Activated CD4-positive, alpha-beta T cell treated with anti-CD3 and anti-CD28 coated beads, Interleukin-2, amount 10 ng/mL, durations not matched to agents 24 days and 14 days (primary cell): ENCODE data around the gene HUNK. TPM values are rescaled to one million over a fixed set of nuclear protein-coding genes. Genes with fewer than 3 reads are reported as not detected.
"Not testable (repeated sequence)": the region's sequence is repeated elsewhere in the genome, so short reads cannot be mapped to it uniquely, and the experiment has no call there.

Experiments used
- DNase-seq: peaks from one replicate; pipeline ENCODE4 v3.0.0; 2022
- H3K27ac Mint-ChIP-seq: one replicate; pipeline ENCODE4 v1.8.0; 2022; ENCODE audit warnings: mild to moderate bottlenecking, mixed read lengths
- H3K27me3 Mint-ChIP-seq: one replicate; pipeline ENCODE4 v1.8.0; 2022; ENCODE audit warnings: mixed read lengths
- H3K36me3 Mint-ChIP-seq: one replicate; pipeline ENCODE4 v1.8.0; 2022; ENCODE audit warnings: low read depth, mild to moderate bottlenecking, mixed read lengths
- H3K4me1 Mint-ChIP-seq: one replicate; pipeline ENCODE4 v1.8.0; 2021; ENCODE audit warnings: mixed read lengths
- H3K4me3 Mint-ChIP-seq: one replicate; pipeline ENCODE4 v1.8.0; 2022; ENCODE audit warnings: mild to moderate bottlenecking, moderate library complexity, mixed read lengths
- H3K9me3 Mint-ChIP-seq: one replicate; pipeline ENCODE4 v1.8.0; 2021; ENCODE audit warnings: mixed read lengths
- intact Hi-C: fragments of 100-400 bp; cut with micrococcal nuclease; formaldehyde crosslinking; loops from one replicate; pipeline ENCODE4 v1.15.1; 2023
- total RNA-seq: library from RNA; stranded (reverse); gene quantifications from 2 replicates; pipeline ENCODE4 v1.2.3, GENCODE V29; 2022

HUNK gene
- total RNA-seq, 1 donor from 2014 or later: 0.37 TPM

- no peak overlapping the region for H3K27ac Mint-ChIP-seq
- intact Hi-C loops: no loop called here
Measured at GRCh38 chr21:31928656-31929055, 55.8 kb downstream of the HUNK start.

GRCh38 chr21:31929548-31929947 is 56.7 kb downstream of the HUNK start:
- Mint-ChIP-seq H3K4me1 (no peaks in the 10 kb centered on the region), H3K9me3 (no peaks in the 10 kb centered on the region), H3K27me3 (peaks cover 3% of the 10 kb centered on the region), H3K4me3 (no peak overlapping the region), H3K36me3 (no peaks in the 10 kb centered on the region), H3K27ac (no peak overlapping the region)
- intact Hi-C loops: no loop called here
- no peak for DNase-seq

More at GRCh38 chr21:31928656-31929055, 55.8 kb downstream of the HUNK start:
- Mint-ChIP-seq H3K4me1 (no peaks in the 10 kb centered on the region), H3K4me3 (no peak overlapping the region), H3K27me3 (peaks cover 3% of the 10 kb centered on the region), H3K9me3 (no peaks in the 10 kb centered on the region), H3K36me3 (no peaks in the 10 kb centered on the region)
- DNase-seq: no peak

- no peaks in the 10 kb centered on the region for H3K9me3 Mint-ChIP-seq
- H3K36me3 Mint-ChIP-seq: no peaks in the 10 kb centered on the region
- peaks cover 3% of the 10 kb centered on the region for H3K27me3 Mint-ChIP-seq
- no peak overlapping the region for H3K27ac Mint-ChIP-seq
- H3K4me1 Mint-ChIP-seq: no peaks in the 10 kb centered on the region
- DNase-seq: no peak
- H3K4me3 Mint-ChIP-seq: no peak overlapping the region
- intact Hi-C loops: no loop called here
Measured at GRCh38 chr21:31930001-31930400, 57.2 kb downstream of the HUNK start.

GRCh38 chr21:31931644-31932469 is 59.0 kb downstream of the HUNK start:
- intact Hi-C loops: no loop called here
- DNase-seq: no peak
- Mint-ChIP-seq H3K27ac (no peak overlapping the region), H3K9me3 (no peaks in the 10 kb centered on the region), H3K36me3 (no peaks in the 10 kb centered on the region), H3K27me3 (peaks cover 3% of the 10 kb centered on the region), H3K4me3 (no peak overlapping the region), H3K4me1 (no peaks in the 10 kb centered on the region)

GRCh38 chr21:31932470-31932764 is 59.6 kb downstream of the HUNK start:
- intact Hi-C loops: no loop called here
- DNase-seq: no peak
- H3K27ac Mint-ChIP-seq: no peak overlapping the region
- H3K27me3 Mint-ChIP-seq: peaks cover 3% of the 10 kb centered on the region
- no peaks in the 10 kb centered on the region for H3K4me1 Mint-ChIP-seq
- H3K4me3 Mint-ChIP-seq: no peak overlapping the region
- no peaks in the 10 kb centered on the region for H3K36me3 Mint-ChIP-seq
- no peaks in the 10 kb centered on the region for H3K9me3 Mint-ChIP-seq

- DNase-seq: no peak
- Mint-ChIP-seq H3K27me3 (peaks cover 9% of the 10 kb centered on the region), H3K4me1 (no peaks in the 10 kb centered on the region), H3K27ac (no peak overlapping the region), H3K36me3 (no peaks in the 10 kb centered on the region), H3K9me3 (no peaks in the 10 kb centered on the region), H3K4me3 (no peak overlapping the region)
- intact Hi-C loops: no loop called here
Measured at GRCh38 chr21:31937303-31937702, 64.5 kb downstream of the HUNK start.

- H3K27me3 Mint-ChIP-seq: peaks cover 9% of the 10 kb centered on the region
- DNase-seq: no peak
- intact Hi-C loops: no loop called here
- no peaks in the 10 kb centered on the region for H3K9me3 Mint-ChIP-seq
- H3K36me3 Mint-ChIP-seq: no peaks in the 10 kb centered on the region
- no peak overlapping the region for H3K4me3 Mint-ChIP-seq
- no peaks in the 10 kb centered on the region for H3K4me1 Mint-ChIP-seq
- H3K27ac Mint-ChIP-seq: no peak overlapping the region
Measured at GRCh38 chr21:31938330-31939301, 65.8 kb downstream of the HUNK start.

- Mint-ChIP-seq H3K4me3 (no peak overlapping the region), H3K4me1 (no peaks in the 10 kb centered on the region), H3K36me3 (no peaks in the 10 kb centered on the region), H3K27ac (no peak overlapping the region), H3K9me3 (no peaks in the 10 kb centered on the region), H3K27me3 (peaks cover 9% of the 10 kb centered on the region)
- intact Hi-C loops: no loop called here
- DNase-seq: no peak
Measured at GRCh38 chr21:31941694-31942093, 68.9 kb downstream of the HUNK start.

- no peak overlapping the region for H3K27ac Mint-ChIP-seq
- no peak for DNase-seq
- H3K9me3 Mint-ChIP-seq: no peaks in the 10 kb centered on the region
- no peaks in the 10 kb centered on the region for H3K4me1 Mint-ChIP-seq
- no peak overlapping the region for H3K4me3 Mint-ChIP-seq
- no peaks in the 10 kb centered on the region for H3K36me3 Mint-ChIP-seq
- intact Hi-C loops: no loop called here
- H3K27me3 Mint-ChIP-seq: peaks cover 5% of the 10 kb centered on the region
Measured at GRCh38 chr21:31943561-31943960, 70.7 kb downstream of the HUNK start.

- Mint-ChIP-seq H3K4me1 (no peaks in the 10 kb centered on the region), H3K27ac (no peak overlapping the region), H3K36me3 (no peaks in the 10 kb centered on the region), H3K4me3 (no peak overlapping the region), H3K27me3 (peaks cover 4% of the 10 kb centered on the region), H3K9me3 (no peaks in the 10 kb centered on the region)
- intact Hi-C loops: no loop called here
- DNase-seq: no peak
Measured at GRCh38 chr21:31945141-31945540, 72.3 kb downstream of the HUNK start.

GRCh38 chr21:31945546-31945945 is 72.7 kb downstream of the HUNK start:
- Mint-ChIP-seq H3K36me3 (no peaks in the 10 kb centered on the region), H3K4me1 (no peaks in the 10 kb centered on the region)

GRCh38 chr21:31946231-31946630 is 73.4 kb downstream of the HUNK start:
- intact Hi-C loops: no loop called here
- no peaks in the 10 kb centered on the region for H3K4me1 Mint-ChIP-seq
- DNase-seq: no peak
- no peaks in the 10 kb centered on the region for H3K36me3 Mint-ChIP-seq
- H3K4me3 Mint-ChIP-seq: no peak overlapping the region
- no peaks in the 10 kb centered on the region for H3K9me3 Mint-ChIP-seq
- H3K27ac Mint-ChIP-seq: no peak overlapping the region
- H3K27me3 Mint-ChIP-seq: no peaks in the 10 kb centered on the region

More at GRCh38 chr21:31945546-31945945, 72.7 kb downstream of the HUNK start:
- Mint-ChIP-seq H3K27me3 (peaks cover 4% of the 10 kb centered on the region), H3K4me3 (no peak overlapping the region), H3K9me3 (no peaks in the 10 kb centered on the region), H3K27ac (no peak overlapping the region)
- intact Hi-C loops: no loop called here
- no peak for DNase-seq

GRCh38 chr21:31946876-31947550 is 74.2 kb downstream of the HUNK start:
- DNase-seq, H3K36me3 Mint-ChIP-seq, H3K9me3 Mint-ChIP-seq, H3K27me3 Mint-ChIP-seq, H3K4me1 Mint-ChIP-seq, H3K27ac Mint-ChIP-seq, intact Hi-C loops, H3K4me3 Mint-ChIP-seq: not testable (repeated sequence)

- no peak overlapping the region for H3K4me3 Mint-ChIP-seq
- H3K9me3 Mint-ChIP-seq: no peaks in the 10 kb centered on the region
- DNase-seq: no peak
- H3K36me3 Mint-ChIP-seq: no peaks in the 10 kb centered on the region
- intact Hi-C loops: no loop called here
- H3K27me3 Mint-ChIP-seq: no peaks in the 10 kb centered on the region
- no peak overlapping the region for H3K27ac Mint-ChIP-seq
- no peaks in the 10 kb centered on the region for H3K4me1 Mint-ChIP-seq
Measured at GRCh38 chr21:31948676-31949075, 75.9 kb downstream of the HUNK start.
